ENCODE measurements around the gene SCNN1B. TPM values are rescaled to one million over a fixed set of nuclear protein-coding genes. Genes with fewer than 3 reads are reported as not detected.

Gene SCNN1B
- polyA plus RNA-seq, 1 donor from 2014 or later = not detected

- H3F3A ChIP-seq (ENCODE audit: insufficient read depth, low read length, poor library complexity, severe bottlenecking) = no peaks in the 10 kb centered on the region
- no peak overlapping the region for H3K4me2 ChIP-seq (ENCODE audit: low read length)
- TF ChIP-seq EZH2 (IDR thresholded peaks at IDR 0.05; ENCODE audit: borderline replicate concordance, insufficient read depth, low read length, poor library complexity, severe bottlenecking) (no peak), TAF1 (IDR thresholded peaks at IDR 0.05; ENCODE audit: low read depth) (no peak), POLR2AphosphoS5 (IDR thresholded peaks at IDR 0.05) (no peak), RAD21 (conservative IDR thresholded peaks at IDR 0.05) (no peak), REST (IDR thresholded peaks at IDR 0.05; ENCODE audit: borderline replicate concordance) (no peak), EP300 (conservative IDR thresholded peaks at IDR 0.05; ENCODE audit: poor library complexity, severe bottlenecking) (no peak), SMC3 (conservative IDR thresholded peaks at IDR 0.05; ENCODE audit: poor library complexity) (no peak), MXI1 (conservative IDR thresholded peaks at IDR 0.05; ENCODE audit: poor library complexity, severe bottlenecking) (no peak)
- TF ChIP-seq, protein P1, sequence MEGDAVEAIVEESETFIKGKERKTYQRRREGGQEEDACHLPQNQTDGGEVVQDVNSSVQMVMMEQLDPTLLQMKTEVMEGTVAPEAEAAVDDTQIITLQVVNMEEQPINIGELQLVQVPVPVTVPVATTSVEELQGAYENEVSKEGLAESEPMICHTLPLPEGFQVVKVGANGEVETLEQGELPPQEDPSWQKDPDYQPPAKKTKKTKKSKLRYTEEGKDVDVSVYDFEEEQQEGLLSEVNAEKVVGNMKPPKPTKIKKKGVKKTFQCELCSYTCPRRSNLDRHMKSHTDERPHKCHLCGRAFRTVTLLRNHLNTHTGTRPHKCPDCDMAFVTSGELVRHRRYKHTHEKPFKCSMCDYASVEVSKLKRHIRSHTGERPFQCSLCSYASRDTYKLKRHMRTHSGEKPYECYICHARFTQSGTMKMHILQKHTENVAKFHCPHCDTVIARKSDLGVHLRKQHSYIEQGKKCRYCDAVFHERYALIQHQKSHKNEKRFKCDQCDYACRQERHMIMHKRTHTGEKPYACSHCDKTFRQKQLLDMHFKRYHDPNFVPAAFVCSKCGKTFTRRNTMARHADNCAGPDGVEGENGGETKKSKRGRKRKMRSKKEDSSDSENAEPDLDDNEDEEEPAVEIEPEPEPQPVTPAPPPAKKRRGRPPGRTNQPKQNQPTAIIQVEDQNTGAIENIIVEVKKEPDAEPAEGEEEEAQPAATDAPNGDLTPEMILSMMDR (IDR thresholded peaks at IDR 0.05; ENCODE audit: poor library complexity, severe bottlenecking) = no peak
- no peak overlapping the region for H2AFZ ChIP-seq (ENCODE audit: low read depth, low read length)
- no peak overlapping the region for H3K27ac ChIP-seq (ENCODE audit: low read length)
- no peaks in the 10 kb centered on the region for H3K9me2 ChIP-seq (ENCODE audit: insufficient read depth, low read length)
- H4K20me1 ChIP-seq (ENCODE audit: insufficient read depth) = no peaks in the 10 kb centered on the region
- H3K36me3 ChIP-seq (ENCODE audit: insufficient read depth, low read length) = no peaks in the 10 kb centered on the region
- H3K4me3 ChIP-seq (ENCODE audit: low read length) = no peak overlapping the region
- no peaks in the 10 kb centered on the region for H3K27me3 ChIP-seq (ENCODE audit: insufficient read depth, low read depth, low read length)
- H3K9ac ChIP-seq (ENCODE audit: low read length) = no peak overlapping the region
- H3K79me2 ChIP-seq (replicated peaks; ENCODE audit: insufficient read depth, low read length) = no peaks in the 10 kb centered on the region
- H3K9me3 ChIP-seq (ENCODE audit: low read length) = no peaks in the 10 kb centered on the region
These were observed 24.1 kb upstream of the SCNN1B start for GRCh38 chr16:23278031-23278430.

DNA sequence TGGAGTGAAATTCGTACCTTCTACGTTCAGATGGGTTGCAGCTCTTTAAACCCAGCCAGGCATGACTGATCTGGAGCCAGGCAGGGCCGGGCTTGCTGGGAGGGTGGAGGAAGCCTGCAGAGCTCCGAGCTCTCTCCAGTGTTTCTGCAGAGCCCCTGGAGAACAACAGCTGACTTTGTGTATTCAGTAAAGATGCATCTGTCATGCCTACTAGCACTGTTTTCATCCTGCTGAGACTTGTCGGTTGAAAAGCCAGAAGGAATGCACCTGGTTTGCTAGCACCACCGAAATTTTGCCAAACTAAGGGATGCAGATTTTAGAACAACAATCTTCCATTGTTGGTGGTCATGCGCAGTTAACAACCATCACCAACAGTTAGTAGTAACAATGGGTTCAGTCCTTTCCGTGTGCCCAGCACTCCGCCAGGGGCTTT lies 22.4 kb upstream of the SCNN1B start:
- no peaks in the 10 kb centered on the region for H3K9me3 ChIP-seq (ENCODE audit: low read length)
- H3K27me3 ChIP-seq (ENCODE audit: insufficient read depth, low read depth, low read length) = no peaks in the 10 kb centered on the region
- no peaks in the 10 kb centered on the region for H3K79me2 ChIP-seq (replicated peaks; ENCODE audit: insufficient read depth, low read length)
- H3K27ac ChIP-seq (ENCODE audit: low read length) = no peak overlapping the region
- no peak overlapping the region for H3K9ac ChIP-seq (ENCODE audit: low read length)
- H3K4me3 ChIP-seq (ENCODE audit: low read length) = peak overlapping the region; percentile 10
- H3K36me3 ChIP-seq (ENCODE audit: insufficient read depth, low read length) = no peaks in the 10 kb centered on the region
- H2AFZ ChIP-seq (ENCODE audit: low read depth, low read length) = peak overlapping the region; percentile 4
- no peaks in the 10 kb centered on the region for H4K20me1 ChIP-seq (ENCODE audit: insufficient read depth)
- no peaks in the 10 kb centered on the region for H3K9me2 ChIP-seq (ENCODE audit: insufficient read depth, low read length)
- no peak overlapping the region for H3K4me2 ChIP-seq (ENCODE audit: low read length)
- no peaks in the 10 kb centered on the region for H3F3A ChIP-seq (ENCODE audit: insufficient read depth, low read length, poor library complexity, severe bottlenecking)
- TF ChIP-seq MXI1 (conservative IDR thresholded peaks at IDR 0.05; ENCODE audit: poor library complexity, severe bottlenecking) (no peak), RAD21 (conservative IDR thresholded peaks at IDR 0.05) (no peak), POLR2AphosphoS5 (IDR thresholded peaks at IDR 0.05) (no peak), EP300 (conservative IDR thresholded peaks at IDR 0.05; ENCODE audit: poor library complexity, severe bottlenecking) (no peak), SMC3 (conservative IDR thresholded peaks at IDR 0.05; ENCODE audit: poor library complexity) (no peak), TAF1 (IDR thresholded peaks at IDR 0.05; ENCODE audit: low read depth) (no peak), REST (IDR thresholded peaks at IDR 0.05; ENCODE audit: borderline replicate concordance) (no peak), EZH2 (IDR thresholded peaks at IDR 0.05; ENCODE audit: borderline replicate concordance, insufficient read depth, low read length, poor library complexity, severe bottlenecking) (no peak)
- TF ChIP-seq, protein P1 (IDR thresholded peaks at IDR 0.05; ENCODE audit: poor library complexity, severe bottlenecking) = no peak
